ENCODE results near the gene EGFR.

Gene EGFR

GRCh38 chr7:55210176-55210575, 191.4 kb downstream of the EGFR start:
- TF ChIP-seq CTCF (IDR thresholded peaks at IDR 0.05; ENCODE audit: low read length): no peak
- TF ChIP-seq EZH2 (IDR thresholded peaks at IDR 0.05; ENCODE audit: borderline replicate concordance, low read length): no peak
- Histone ChIP-seq H3K4me1 (ENCODE audit: insufficient read depth, low read length, severe bottlenecking) (no peaks in the 10 kb centered on the region), H3K9me3 (ENCODE audit: low read length) (no peaks in the 10 kb centered on the region), H4K20me1 (ENCODE audit: insufficient read depth, low read length) (no peaks in the 10 kb centered on the region), H3K27ac (ENCODE audit: low read depth, low read length, poor library complexity, severe bottlenecking) (no peak overlapping the region), H2AFZ (ENCODE audit: low read length) (no peak overlapping the region), H3K9ac (ENCODE audit: low read length) (no peak overlapping the region), H3K4me2 (ENCODE audit: low read length) (no peak overlapping the region), H3K36me3 (ENCODE audit: insufficient read depth, low read length) (no peaks in the 10 kb centered on the region), H3K79me2 (ENCODE audit: insufficient read depth, low read length) (no peaks in the 10 kb centered on the region), H3K27me3 (ENCODE audit: insufficient read depth, low read length) (peaks cover 5% of the 10 kb centered on the region; the same call in 1 of the 2 replicates), H3K9me2 (ENCODE audit: low read depth, low read length) (no peaks in the 10 kb centered on the region), H3F3A (ENCODE audit: insufficient read depth, low read length) (no peaks in the 10 kb centered on the region), H3K4me3 (ENCODE audit: low read depth, low read length, poor library complexity, severe bottlenecking) (no peak overlapping the region)

GRCh38 chr7:55210716-55211115, 191.9 kb downstream of the EGFR start:
- no peak overlapping the region for H3K4me3 ChIP-seq (ENCODE audit: low read depth, low read length, poor library complexity, severe bottlenecking)
- H3K9ac ChIP-seq (ENCODE audit: low read length): no peak overlapping the region
- H3F3A ChIP-seq (ENCODE audit: insufficient read depth, low read length): no peaks in the 10 kb centered on the region
- no peaks in the 10 kb centered on the region for H4K20me1 ChIP-seq (ENCODE audit: insufficient read depth, low read length)
- no peak overlapping the region for H3K27ac ChIP-seq (ENCODE audit: low read depth, low read length, poor library complexity, severe bottlenecking)
- no peak overlapping the region for H2AFZ ChIP-seq (ENCODE audit: low read length)
- H3K36me3 ChIP-seq (ENCODE audit: insufficient read depth, low read length): no peaks in the 10 kb centered on the region
- no peak overlapping the region for H3K4me2 ChIP-seq (ENCODE audit: low read length)
- TF ChIP-seq CTCF (IDR thresholded peaks at IDR 0.05; ENCODE audit: low read length): no peak
- TF ChIP-seq EZH2 (IDR thresholded peaks at IDR 0.05; ENCODE audit: borderline replicate concordance, low read length): no peak
- no peaks in the 10 kb centered on the region for H3K4me1 ChIP-seq (ENCODE audit: insufficient read depth, low read length, severe bottlenecking)
- H3K27me3 ChIP-seq (ENCODE audit: insufficient read depth, low read length): peaks cover 5% of the 10 kb centered on the region; the same call in 1 of the 2 replicates
- no peaks in the 10 kb centered on the region for H3K79me2 ChIP-seq (ENCODE audit: insufficient read depth, low read length)
- H3K9me2 ChIP-seq (ENCODE audit: low read depth, low read length): no peaks in the 10 kb centered on the region
- no peaks in the 10 kb centered on the region for H3K9me3 ChIP-seq (ENCODE audit: low read length)

- no peaks in the 10 kb centered on the region for H3K36me3 ChIP-seq (ENCODE audit: insufficient read depth, low read length)
- no peaks in the 10 kb centered on the region for H3K9me3 ChIP-seq (ENCODE audit: low read length)
- H3K4me2 ChIP-seq (ENCODE audit: low read length): no peak overlapping the region
- H3K4me1 ChIP-seq (ENCODE audit: insufficient read depth, low read length, severe bottlenecking): no peaks in the 10 kb centered on the region
- H3K4me3 ChIP-seq (ENCODE audit: low read depth, low read length, poor library complexity, severe bottlenecking): no peak overlapping the region
- H3F3A ChIP-seq (ENCODE audit: insufficient read depth, low read length): no peaks in the 10 kb centered on the region
- H3K9me2 ChIP-seq (ENCODE audit: low read depth, low read length): no peaks in the 10 kb centered on the region
- no peak overlapping the region for H3K27ac ChIP-seq (ENCODE audit: low read depth, low read length, poor library complexity, severe bottlenecking)
- H3K79me2 ChIP-seq (ENCODE audit: insufficient read depth, low read length): no peaks in the 10 kb centered on the region
- H3K9ac ChIP-seq (ENCODE audit: low read length): no peak overlapping the region
- no peak for TF ChIP-seq EZH2 (IDR thresholded peaks at IDR 0.05; ENCODE audit: borderline replicate concordance, low read length)
- TF ChIP-seq CTCF (IDR thresholded peaks at IDR 0.05; ENCODE audit: low read length): no peak
- H2AFZ ChIP-seq (ENCODE audit: low read length): no peak overlapping the region
- no peaks in the 10 kb centered on the region for H4K20me1 ChIP-seq (ENCODE audit: insufficient read depth, low read length)
- peaks cover 5% of the 10 kb centered on the region; the same call in 1 of the 2 replicates for H3K27me3 ChIP-seq (ENCODE audit: insufficient read depth, low read length)
Measured at GRCh38 chr7:55211726-55212125, 192.9 kb downstream of the EGFR start.

Data from OCI-LY1 (cell line).